ENCODE measurements around the gene DCD. TPM values are rescaled to one million over a fixed set of nuclear protein-coding genes. Genes with fewer than 3 reads are reported as not detected.

Gene DCD, protein sequence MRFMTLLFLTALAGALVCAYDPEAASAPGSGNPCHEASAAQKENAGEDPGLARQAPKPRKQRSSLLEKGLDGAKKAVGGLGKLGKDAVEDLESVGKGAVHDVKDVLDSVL
- polyA plus RNA-seq (2012; ENCODE audit: insufficient read depth, insufficient read length, low read depth), result not detected

- no peak for TF ChIP-seq CTCF (IDR thresholded peaks at IDR 0.05; ENCODE audit: low read depth, low read length)
- H3K27me3 ChIP-seq, result peaks cover 7% of the 10 kb centered on the region; the same call in 1 of the 2 replicates
- no peaks in the 10 kb centered on the region for H3K36me3 ChIP-seq
- H3K4me1 ChIP-seq, result no peaks in the 10 kb centered on the region
- no peak within 1 kb of the TSS for H3K4me3 ChIP-seq (ENCODE audit: low read depth, low read length)
- no peak for DNase-seq
- no peaks in the 10 kb centered on the region for H3K9me3 ChIP-seq
Observed at GRCh38 chr12:54648265-54648664, at the start of gene DCD. Gene DCD (minus strand): TSS chr12:54648365. CDS start chr12:54648303, 62 bp downstream.

GRCh38 chr12:54697851-54698250 is 49.7 kb upstream of the DCD start:
- Histone ChIP-seq H3K4me3 (ENCODE audit: low read depth, low read length) (no peak overlapping the region), H3K4me1 (no peaks in the 10 kb centered on the region), H3K9me3 (no peaks in the 10 kb centered on the region), H3K36me3 (no peaks in the 10 kb centered on the region), H3K27me3 (no peaks in the 10 kb centered on the region)
- TF ChIP-seq CTCF (IDR thresholded peaks at IDR 0.05; ENCODE audit: low read depth, low read length), result no peak
- no peak for DNase-seq

GRCh38 chr12:54692353-54692752 is 44.2 kb upstream of the DCD start:
- Histone ChIP-seq H3K36me3 (no peaks in the 10 kb centered on the region), H3K9me3 (no peaks in the 10 kb centered on the region), H3K27me3 (no peaks in the 10 kb centered on the region), H3K4me1 (no peaks in the 10 kb centered on the region), H3K4me3 (ENCODE audit: low read depth, low read length) (no peak overlapping the region)
- no peak for TF ChIP-seq CTCF (IDR thresholded peaks at IDR 0.05; ENCODE audit: low read depth, low read length)
- DNase-seq, result no peak

- Histone ChIP-seq H3K4me3 (ENCODE audit: low read depth, low read length) (no peak overlapping the region), H3K9me3 (no peaks in the 10 kb centered on the region), H3K27me3 (no peaks in the 10 kb centered on the region), H3K4me1 (no peaks in the 10 kb centered on the region), H3K36me3 (no peaks in the 10 kb centered on the region)
- no peak for DNase-seq
- no peak for TF ChIP-seq CTCF (IDR thresholded peaks at IDR 0.05; ENCODE audit: low read depth, low read length)
Observed at GRCh38 chr12:54689984-54690383, 41.8 kb upstream of the DCD start.

DNA sequence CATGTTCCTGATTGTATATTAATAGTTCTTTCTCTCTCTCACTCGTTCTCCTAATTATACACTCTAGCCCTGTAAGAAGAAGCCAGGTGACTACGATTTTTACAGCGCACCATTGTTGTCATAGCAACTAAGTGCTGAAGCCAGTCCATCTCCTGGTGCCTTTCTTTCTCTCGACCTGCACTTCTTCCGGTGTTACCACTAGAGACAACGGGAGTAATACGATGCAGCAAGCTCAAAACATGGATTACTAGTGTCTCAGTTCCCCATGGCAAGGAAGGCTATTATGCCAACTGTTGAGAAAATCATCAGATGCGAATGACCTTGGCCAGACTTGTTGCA is 40.8 kb upstream of the DCD start:
- no peaks in the 10 kb centered on the region for H3K9me3 ChIP-seq
- no peaks in the 10 kb centered on the region for H3K36me3 ChIP-seq
- H3K27me3 ChIP-seq, result no peaks in the 10 kb centered on the region
- DNase-seq, result no peak
- no peaks in the 10 kb centered on the region for H3K4me1 ChIP-seq
- no peak for TF ChIP-seq CTCF (IDR thresholded peaks at IDR 0.05; ENCODE audit: low read depth, low read length)
- no peak overlapping the region for H3K4me3 ChIP-seq (ENCODE audit: low read depth, low read length)

- no peak overlapping the region for H3K4me3 ChIP-seq (ENCODE audit: low read depth, low read length)
- no peaks in the 10 kb centered on the region for H3K4me1 ChIP-seq
- no peaks in the 10 kb centered on the region for H3K9me3 ChIP-seq
- DNase-seq, result no peak
- TF ChIP-seq CTCF (IDR thresholded peaks at IDR 0.05; ENCODE audit: low read depth, low read length), result no peak
- H3K36me3 ChIP-seq, result no peaks in the 10 kb centered on the region
- H3K27me3 ChIP-seq, result no peaks in the 10 kb centered on the region
Observed at GRCh38 chr12:54688309-54689033, 40.3 kb upstream of the DCD start.

All from BE2C (cell line).